22Rv1 (cell line): Measurements from ENCODE around the gene TIGAR.

Source experiments
- CTCF ChIP-seq: fragments of 450-650 bp; IDR thresholded peaks from 2 replicates; pipeline ENCODE4 v1.5.1; 2017; ENCODE audit warnings: mild to moderate bottlenecking
- ZFX ChIP-seq: fragments of 450-650 bp; IDR thresholded peaks from 2 replicates; pipeline ENCODE4 v1.6.1; 2017; ENCODE audit warnings: antibody characterized with exemption, borderline replicate concordance

GRCh38 chr12:4378772-4379171 lies 57.8 kb downstream of the TIGAR start:
- TF ChIP-seq CTCF = no peak
- TF ChIP-seq ZFX = no peak
